ENCODE results near the gene EIF3K.

EIF3K gene

DNA sequence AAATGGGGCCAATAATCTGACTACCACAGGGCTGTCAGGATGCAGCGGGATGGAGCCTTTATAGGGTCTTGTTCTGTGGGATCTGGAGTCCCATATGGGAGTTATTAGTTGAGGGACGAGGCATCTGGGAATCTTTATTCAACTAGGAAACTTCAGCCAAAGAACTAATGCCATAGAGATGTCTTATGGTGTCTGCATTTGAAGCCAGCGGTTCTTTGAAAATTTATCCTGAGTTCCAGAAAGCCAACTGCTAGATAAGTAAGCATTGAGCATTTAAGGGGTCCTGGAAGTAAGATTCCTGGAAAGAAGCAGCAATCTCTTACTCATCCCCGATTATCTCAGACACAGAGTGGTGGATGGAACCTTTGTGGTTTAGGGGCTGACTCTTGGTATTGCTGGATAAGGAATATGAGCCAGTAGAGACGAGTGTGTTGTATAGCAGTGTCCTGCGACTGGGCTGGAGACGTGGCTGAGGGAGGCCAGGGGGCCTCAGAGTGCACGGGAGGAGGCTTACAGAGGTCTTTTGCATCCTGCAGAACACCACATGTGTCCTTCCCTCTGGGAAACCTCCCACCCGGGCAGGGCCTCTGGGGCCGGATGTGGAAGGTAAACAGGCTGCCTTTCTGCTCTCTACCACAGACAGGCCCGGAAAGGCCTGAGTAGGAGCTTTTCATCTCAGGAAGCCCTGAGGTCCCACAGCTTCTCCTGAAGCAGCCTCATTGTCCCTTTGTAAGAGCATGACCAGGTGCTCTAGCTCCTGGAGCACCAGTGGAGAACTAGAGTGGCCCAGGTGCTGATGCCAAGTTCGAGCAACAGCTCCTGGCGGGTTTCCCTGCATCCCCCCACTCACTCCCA, 57.3 kb downstream of the EIF3K start:
- Histone ChIP-seq H3K36me3 (ENCODE audit: control insufficient read depth, insufficient read depth, low read length) (no peaks in the 10 kb centered on the region), H3K27ac (ENCODE audit: insufficient read depth, low read length, poor library complexity, severe bottlenecking) (no peak overlapping the region), H3K27me3 (replicated peaks; ENCODE audit: control insufficient read depth, insufficient read depth, low read length, poor library complexity, severe bottlenecking) (no peaks in the 10 kb centered on the region), H3K4me3 (ENCODE audit: insufficient read depth, low read depth, low read length, poor library complexity, severe bottlenecking) (no peak overlapping the region), H3K4me1 (ENCODE audit: control insufficient read depth, insufficient read depth, low read length, poor library complexity, severe bottlenecking) (peaks cover 47% of the 10 kb centered on the region), H3K9me3 (ENCODE audit: control insufficient read depth, low read length) (no peaks in the 10 kb centered on the region)
- DNase-seq, result no peak

DNA sequence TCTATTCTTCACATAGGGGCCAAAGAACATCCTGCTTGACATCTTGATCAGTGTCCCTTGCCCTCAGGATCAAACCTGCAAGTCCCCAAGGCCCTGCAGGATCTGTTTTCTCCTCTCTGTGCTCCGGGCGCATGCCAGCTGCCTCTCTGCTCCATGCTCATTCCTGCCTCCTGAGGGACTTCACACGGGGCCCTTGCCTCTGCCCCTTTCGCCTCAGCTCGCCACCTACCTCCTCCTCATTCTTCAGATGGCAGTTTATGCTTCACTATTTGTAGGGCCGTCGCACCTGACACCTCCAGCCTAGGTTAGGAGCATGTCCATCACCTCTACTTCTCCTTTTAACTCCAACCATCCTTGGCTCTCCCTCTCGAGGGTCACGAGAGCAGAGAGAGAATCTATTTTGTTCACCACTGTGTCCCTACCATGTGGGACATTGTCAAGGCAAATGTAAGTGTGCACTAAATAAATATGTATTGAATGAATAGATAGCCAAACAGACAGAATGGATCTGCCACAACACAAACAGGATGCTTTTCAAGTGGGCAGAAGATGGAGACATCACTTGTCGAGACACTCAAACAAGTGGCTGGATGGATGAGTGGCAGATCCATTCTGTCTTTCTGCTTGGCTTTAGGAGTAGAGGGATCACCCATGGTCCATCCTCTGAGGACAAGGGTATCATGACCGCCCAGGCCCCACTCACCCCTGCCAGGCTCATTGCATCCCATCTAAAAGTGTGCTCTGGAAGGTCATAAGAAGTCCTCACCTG, 58.1 kb downstream of the EIF3K start:
- Histone ChIP-seq H3K36me3 (ENCODE audit: control insufficient read depth, insufficient read depth, low read length) (no peaks in the 10 kb centered on the region), H3K4me3 (ENCODE audit: insufficient read depth, low read depth, low read length, poor library complexity, severe bottlenecking) (no peak overlapping the region), H3K9me3 (ENCODE audit: control insufficient read depth, low read length) (no peaks in the 10 kb centered on the region), H3K27ac (ENCODE audit: insufficient read depth, low read length, poor library complexity, severe bottlenecking) (no peak overlapping the region), H3K4me1 (ENCODE audit: control insufficient read depth, insufficient read depth, low read length, poor library complexity, severe bottlenecking) (peaks cover 53% of the 10 kb centered on the region), H3K27me3 (replicated peaks; ENCODE audit: control insufficient read depth, insufficient read depth, low read length, poor library complexity, severe bottlenecking) (no peaks in the 10 kb centered on the region)
- no peak for DNase-seq

DNA sequence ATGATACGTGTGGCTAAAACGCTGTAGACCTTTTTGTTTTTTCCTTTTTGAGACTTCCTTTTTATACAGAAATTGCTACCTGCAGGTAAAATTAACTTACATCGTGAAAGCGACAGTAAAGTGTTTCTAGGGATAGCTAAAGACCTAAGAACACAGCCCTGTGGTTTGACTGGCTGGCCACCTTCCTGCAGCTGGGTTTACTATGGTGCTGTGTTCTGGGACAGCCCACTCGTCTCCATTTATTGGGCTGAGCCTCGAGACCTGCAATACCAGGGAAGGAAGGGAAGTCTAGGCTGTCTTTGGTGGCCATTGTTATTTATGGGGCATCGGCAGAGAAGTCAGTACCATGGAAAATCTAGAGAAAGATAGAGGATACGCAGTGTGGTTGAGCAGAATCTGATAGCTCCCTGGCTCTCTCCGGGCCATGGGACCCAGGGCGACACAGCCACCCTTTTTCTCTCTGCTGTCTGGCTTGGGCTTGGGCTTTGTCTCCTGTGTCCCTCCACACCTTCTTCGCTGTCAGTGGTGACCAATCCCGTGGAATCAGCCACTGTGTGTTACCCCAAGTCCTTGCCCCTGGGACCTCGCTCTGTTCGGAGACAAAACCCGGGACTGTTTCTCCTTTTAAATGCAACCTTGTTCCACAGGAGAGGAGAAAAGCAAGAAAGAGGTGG, 59.4 kb downstream of the EIF3K start:
- no peaks in the 10 kb centered on the region for H3K27me3 ChIP-seq (replicated peaks; ENCODE audit: control insufficient read depth, insufficient read depth, low read length, poor library complexity, severe bottlenecking)
- H3K27ac ChIP-seq (ENCODE audit: insufficient read depth, low read length, poor library complexity, severe bottlenecking), result no peak overlapping the region
- no peak overlapping the region for H3K4me3 ChIP-seq (ENCODE audit: insufficient read depth, low read depth, low read length, poor library complexity, severe bottlenecking)
- H3K36me3 ChIP-seq (ENCODE audit: control insufficient read depth, insufficient read depth, low read length), result no peaks in the 10 kb centered on the region
- peaks cover 66% of the 10 kb centered on the region for H3K4me1 ChIP-seq (ENCODE audit: control insufficient read depth, insufficient read depth, low read length, poor library complexity, severe bottlenecking)
- no peaks in the 10 kb centered on the region for H3K9me3 ChIP-seq (ENCODE audit: control insufficient read depth, low read length)
- DNase-seq, result no peak

DNA sequence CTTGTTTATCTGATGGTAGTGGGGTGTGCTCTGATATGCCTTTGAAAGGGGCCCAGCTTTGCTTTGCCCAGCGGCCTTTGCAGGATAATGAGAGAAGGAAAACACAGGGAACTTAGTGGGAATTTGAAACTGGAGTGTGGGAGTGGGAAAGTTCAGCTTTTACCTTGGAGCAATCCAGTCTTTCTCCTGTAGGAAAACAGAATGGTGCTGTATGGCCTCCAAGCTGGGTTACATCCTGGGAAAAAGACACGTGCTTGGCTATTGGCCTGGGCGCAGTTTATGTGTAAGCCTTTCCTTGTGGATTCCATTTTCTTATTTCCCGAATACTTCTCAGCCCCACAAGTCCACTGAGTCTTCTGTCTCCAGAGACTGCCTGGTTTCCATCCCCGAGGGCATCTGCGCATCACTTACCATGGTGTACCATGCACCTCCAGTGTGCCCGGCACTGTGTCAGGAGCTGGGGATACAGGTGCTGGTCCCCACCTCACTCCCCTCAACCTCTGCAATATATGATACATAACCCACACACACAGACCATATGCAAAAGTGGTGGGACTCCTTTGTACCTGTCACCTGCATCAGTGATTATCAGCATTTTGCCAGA, 60.0 kb downstream of the EIF3K start:
- no peaks in the 10 kb centered on the region for H3K36me3 ChIP-seq (ENCODE audit: control insufficient read depth, insufficient read depth, low read length)
- H3K4me1 ChIP-seq (ENCODE audit: control insufficient read depth, insufficient read depth, low read length, poor library complexity, severe bottlenecking), result peaks cover 72% of the 10 kb centered on the region
- H3K9me3 ChIP-seq (ENCODE audit: control insufficient read depth, low read length), result no peaks in the 10 kb centered on the region
- H3K27ac ChIP-seq (ENCODE audit: insufficient read depth, low read length, poor library complexity, severe bottlenecking), result no peak overlapping the region
- no peak overlapping the region for H3K4me3 ChIP-seq (ENCODE audit: insufficient read depth, low read depth, low read length, poor library complexity, severe bottlenecking)
- H3K27me3 ChIP-seq (replicated peaks; ENCODE audit: control insufficient read depth, insufficient read depth, low read length, poor library complexity, severe bottlenecking), result no peaks in the 10 kb centered on the region
- no peak for DNase-seq

DNA sequence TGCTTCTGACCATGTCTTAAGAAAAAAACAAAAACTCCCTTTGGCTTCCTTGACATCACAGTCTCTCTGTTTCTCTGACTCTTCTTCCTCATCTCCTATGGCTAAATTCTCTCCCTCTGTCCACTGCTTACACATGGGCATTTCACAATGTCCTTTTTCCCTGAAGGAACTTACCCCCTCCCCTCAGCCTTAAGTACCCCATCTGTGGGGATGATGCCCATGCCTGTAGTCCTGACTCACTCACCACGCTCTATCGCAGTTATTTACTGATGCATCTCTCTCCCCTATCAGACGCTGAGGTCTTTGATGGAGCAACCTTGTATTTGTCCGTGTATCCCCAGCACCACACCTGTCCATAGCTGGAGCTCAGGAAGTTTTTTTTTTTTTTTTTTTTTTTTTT, 60.9 kb downstream of the EIF3K start:
- Histone ChIP-seq H3K9me3 (ENCODE audit: control insufficient read depth, low read length) (no peaks in the 10 kb centered on the region), H3K27ac (ENCODE audit: insufficient read depth, low read length, poor library complexity, severe bottlenecking) (no peak overlapping the region), H3K27me3 (replicated peaks; ENCODE audit: control insufficient read depth, insufficient read depth, low read length, poor library complexity, severe bottlenecking) (no peaks in the 10 kb centered on the region), H3K4me3 (ENCODE audit: insufficient read depth, low read depth, low read length, poor library complexity, severe bottlenecking) (no peak overlapping the region), H3K36me3 (ENCODE audit: control insufficient read depth, insufficient read depth, low read length) (no peaks in the 10 kb centered on the region), H3K4me1 (ENCODE audit: control insufficient read depth, insufficient read depth, low read length, poor library complexity, severe bottlenecking) (peaks cover 78% of the 10 kb centered on the region)
- no peak for DNase-seq

DNA sequence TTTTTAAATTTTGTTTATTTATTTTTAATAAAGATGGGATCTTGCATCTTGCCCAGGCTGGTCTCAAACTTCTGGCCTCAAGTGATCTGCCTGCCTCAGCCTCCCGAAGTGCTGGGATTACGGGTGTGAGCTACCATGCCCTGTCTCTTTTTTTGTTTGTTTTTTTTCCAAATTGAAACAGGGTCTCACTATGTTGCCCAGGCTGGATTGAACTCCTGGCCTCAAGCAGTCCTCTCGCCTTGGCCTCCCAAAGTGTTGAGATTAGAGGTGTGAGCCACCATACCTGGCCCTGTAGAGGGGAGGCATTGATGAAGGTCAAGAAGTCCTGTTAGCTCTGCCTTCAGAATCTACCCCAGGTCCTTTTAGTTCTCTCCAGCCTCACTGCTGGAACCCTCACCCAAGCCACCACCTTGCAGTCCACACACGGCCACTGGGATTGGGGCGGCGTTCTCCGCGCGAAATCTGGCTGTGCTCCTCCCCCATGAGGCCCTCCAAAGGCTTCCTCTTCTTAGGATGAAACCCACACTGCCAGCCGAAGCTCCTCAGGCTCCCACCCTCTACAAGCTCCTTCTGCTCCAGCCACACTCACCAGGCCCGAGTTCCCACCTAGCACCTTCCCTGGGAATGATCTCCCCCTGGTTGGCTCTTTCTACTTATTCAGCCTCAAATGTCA, 63.3 kb downstream of the EIF3K start:
- Histone ChIP-seq H3K4me3 (ENCODE audit: insufficient read depth, low read depth, low read length, poor library complexity, severe bottlenecking) (no peak overlapping the region), H3K9me3 (ENCODE audit: control insufficient read depth, low read length) (no peaks in the 10 kb centered on the region), H3K27ac (ENCODE audit: insufficient read depth, low read length, poor library complexity, severe bottlenecking) (peak overlapping the region; percentile 55), H3K4me1 (ENCODE audit: control insufficient read depth, insufficient read depth, low read length, poor library complexity, severe bottlenecking) (peaks cover 83% of the 10 kb centered on the region), H3K36me3 (ENCODE audit: control insufficient read depth, insufficient read depth, low read length) (no peaks in the 10 kb centered on the region), H3K27me3 (replicated peaks; ENCODE audit: control insufficient read depth, insufficient read depth, low read length, poor library complexity, severe bottlenecking) (no peaks in the 10 kb centered on the region)
- DNase-seq, result no peak

DNA sequence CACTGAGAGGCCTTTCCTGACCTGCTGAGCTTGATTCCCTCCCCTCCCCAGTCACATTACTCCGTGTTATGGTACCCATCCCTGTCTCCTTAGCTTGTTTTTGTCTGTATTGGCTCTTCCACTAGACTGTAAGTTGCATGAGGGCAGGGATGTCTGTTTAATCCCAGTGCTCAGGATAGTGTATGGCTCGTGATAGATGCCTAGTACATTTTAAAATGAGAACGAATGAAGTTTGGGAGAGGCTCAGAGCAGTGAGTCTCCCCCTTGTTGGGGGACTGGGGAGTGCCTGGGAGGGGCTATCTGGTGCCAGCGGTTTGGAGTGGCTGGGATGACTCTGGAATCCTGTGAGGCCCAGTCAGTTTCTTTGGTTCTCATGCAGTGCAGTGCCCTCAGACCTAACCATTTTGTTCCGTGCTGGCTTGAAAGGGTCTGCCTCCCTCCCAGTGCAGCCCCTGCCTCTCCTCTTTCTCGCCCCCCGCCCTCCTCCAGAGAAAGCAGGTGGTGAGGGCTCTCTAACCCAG, 63.9 kb downstream of the EIF3K start:
- no peak overlapping the region for H3K4me3 ChIP-seq (ENCODE audit: insufficient read depth, low read depth, low read length, poor library complexity, severe bottlenecking)

DNA sequence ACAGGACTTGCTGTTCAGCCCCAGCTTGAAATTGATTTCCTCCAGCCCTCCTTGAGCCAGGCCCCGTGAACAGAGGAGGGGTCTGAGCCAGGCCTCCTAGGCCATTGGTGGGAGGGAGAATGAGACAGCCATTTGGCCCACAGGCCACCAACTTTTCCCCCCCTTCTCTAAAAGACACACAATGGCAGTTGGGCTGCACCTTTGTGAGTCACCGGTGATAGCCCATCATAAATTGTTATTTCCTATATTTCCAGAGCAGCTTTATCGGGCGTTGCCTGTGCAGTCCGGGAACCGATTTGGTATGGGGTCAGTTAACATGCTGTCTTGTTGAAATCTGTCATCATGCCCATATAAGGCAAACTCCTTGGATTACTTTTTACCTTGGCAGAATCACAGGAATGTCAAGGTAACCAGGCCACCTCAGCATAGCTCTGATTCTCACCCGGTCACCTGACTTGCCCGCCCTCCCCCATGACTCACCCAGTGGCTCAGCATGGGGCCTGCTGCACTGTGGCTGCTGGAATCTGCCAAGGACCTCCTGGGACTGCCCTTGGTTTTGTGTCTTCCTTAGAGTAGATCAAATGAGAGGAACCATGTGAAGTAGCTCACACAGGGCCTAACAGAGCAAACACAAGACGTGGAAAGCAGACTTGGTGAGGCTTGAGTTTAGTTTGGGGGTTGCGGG, 64.5 kb downstream of the EIF3K start:
- Histone ChIP-seq H3K36me3 (ENCODE audit: control insufficient read depth, insufficient read depth, low read length) (no peaks in the 10 kb centered on the region), H3K27me3 (replicated peaks; ENCODE audit: control insufficient read depth, insufficient read depth, low read length, poor library complexity, severe bottlenecking) (no peaks in the 10 kb centered on the region), H3K27ac (ENCODE audit: insufficient read depth, low read length, poor library complexity, severe bottlenecking) (peak overlapping the region; percentile 55), H3K4me1 (ENCODE audit: control insufficient read depth, insufficient read depth, low read length, poor library complexity, severe bottlenecking) (peaks cover 78% of the 10 kb centered on the region), H3K9me3 (ENCODE audit: control insufficient read depth, low read length) (no peaks in the 10 kb centered on the region), H3K4me3 (ENCODE audit: insufficient read depth, low read depth, low read length, poor library complexity, severe bottlenecking) (no peak overlapping the region)
- peak; percentile 59 to 75 (median 74) for DNase-seq

More for the DNA sequence above, 63.9 kb downstream of the EIF3K start:
- no peaks in the 10 kb centered on the region for H3K27me3 ChIP-seq (replicated peaks; ENCODE audit: control insufficient read depth, insufficient read depth, low read length, poor library complexity, severe bottlenecking)
- no peak for DNase-seq
- peaks cover 84% of the 10 kb centered on the region for H3K4me1 ChIP-seq (ENCODE audit: control insufficient read depth, insufficient read depth, low read length, poor library complexity, severe bottlenecking)
- H3K27ac ChIP-seq (ENCODE audit: insufficient read depth, low read length, poor library complexity, severe bottlenecking), result peak overlapping the region; percentile 55
- no peaks in the 10 kb centered on the region for H3K36me3 ChIP-seq (ENCODE audit: control insufficient read depth, insufficient read depth, low read length)
- H3K9me3 ChIP-seq (ENCODE audit: control insufficient read depth, low read length), result no peaks in the 10 kb centered on the region

Data from effector memory CD4-positive, alpha-beta T cell (primary cell).